HG03520 (cell line): ENCODE results near the gene NKRF.

Experiments used
- ATAC-seq: cut with Tn5 transposase; IDR thresholded peaks from one replicate; pipeline ENCODE4 v1.9.1; 2021; ENCODE audit warnings: mild to moderate bottlenecking, moderate library complexity; ENCODE audit not compliant: unreplicated experiment

The NKRF gene

DNA sequence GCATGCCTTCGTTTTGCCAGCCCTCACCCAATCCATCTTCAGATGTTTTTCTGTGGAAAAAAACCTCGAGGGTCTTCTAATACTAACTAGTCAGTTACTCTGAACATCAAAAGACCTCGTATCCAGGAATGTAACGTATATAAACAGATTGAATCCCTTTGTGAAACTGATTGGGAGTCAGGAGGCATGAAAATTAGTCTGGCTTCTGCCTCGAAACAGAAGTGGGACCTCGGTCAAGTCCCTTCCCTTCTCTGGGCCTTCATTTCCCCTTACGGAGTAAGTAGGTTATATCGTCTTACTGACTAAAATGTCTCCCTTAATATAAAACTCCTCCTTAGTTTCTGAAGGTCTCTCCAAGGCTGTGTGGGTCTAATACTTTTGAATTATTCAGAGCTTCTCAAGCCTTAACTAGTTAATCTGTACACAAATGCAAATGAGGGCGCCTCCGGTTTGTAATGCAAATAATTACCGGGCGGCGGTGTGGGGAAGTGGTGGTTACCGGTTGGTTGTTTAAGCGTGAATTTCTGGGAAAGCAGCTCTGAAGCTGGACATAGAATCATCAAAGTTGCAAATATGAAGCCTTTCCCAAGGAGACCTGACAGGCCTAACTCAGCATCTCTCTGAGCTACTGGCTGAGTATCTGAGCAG lies 11.4 kb upstream of the NKRF start:
- no peak for ATAC-seq

DNA sequence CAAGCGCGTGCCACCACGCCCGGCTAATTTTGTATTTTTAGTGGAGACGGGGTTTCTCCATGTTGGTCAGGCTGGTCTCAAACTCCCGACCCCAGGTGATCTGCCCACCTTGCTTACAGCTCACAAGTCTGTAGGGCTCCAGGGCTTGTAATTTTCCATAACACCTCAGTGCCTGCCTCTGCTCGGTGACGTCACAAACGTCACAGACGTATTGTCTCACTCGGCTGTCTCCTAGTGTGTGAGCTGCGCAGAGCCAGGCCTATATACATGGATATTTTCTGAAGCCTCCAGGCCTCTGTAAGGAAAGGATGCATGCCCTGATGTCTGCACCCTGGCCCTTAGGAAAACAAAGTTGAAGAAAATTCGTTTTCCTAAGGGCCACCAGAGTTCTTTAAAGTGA lies 8.6 kb upstream of the NKRF start:
- ATAC-seq: no peak

DNA sequence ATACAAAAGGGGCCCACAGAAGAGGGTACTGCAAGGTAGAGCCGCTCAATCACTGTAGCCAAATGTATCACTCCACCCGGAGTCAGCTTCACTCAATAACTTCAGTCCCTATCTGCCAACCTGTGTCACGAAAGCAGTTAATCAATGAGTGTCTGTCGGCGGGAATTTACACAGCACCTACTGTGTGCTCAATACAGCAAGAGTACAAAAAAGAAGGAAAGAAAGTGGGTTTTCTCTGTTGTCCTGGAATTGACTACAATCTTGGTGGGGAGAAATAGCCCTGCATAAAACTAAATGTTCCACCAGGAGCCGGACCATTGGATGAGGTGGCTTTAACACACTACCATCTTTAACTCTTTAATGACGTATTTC lies 780 bp upstream of the NKRF start:
- no peak for ATAC-seq

DNA sequence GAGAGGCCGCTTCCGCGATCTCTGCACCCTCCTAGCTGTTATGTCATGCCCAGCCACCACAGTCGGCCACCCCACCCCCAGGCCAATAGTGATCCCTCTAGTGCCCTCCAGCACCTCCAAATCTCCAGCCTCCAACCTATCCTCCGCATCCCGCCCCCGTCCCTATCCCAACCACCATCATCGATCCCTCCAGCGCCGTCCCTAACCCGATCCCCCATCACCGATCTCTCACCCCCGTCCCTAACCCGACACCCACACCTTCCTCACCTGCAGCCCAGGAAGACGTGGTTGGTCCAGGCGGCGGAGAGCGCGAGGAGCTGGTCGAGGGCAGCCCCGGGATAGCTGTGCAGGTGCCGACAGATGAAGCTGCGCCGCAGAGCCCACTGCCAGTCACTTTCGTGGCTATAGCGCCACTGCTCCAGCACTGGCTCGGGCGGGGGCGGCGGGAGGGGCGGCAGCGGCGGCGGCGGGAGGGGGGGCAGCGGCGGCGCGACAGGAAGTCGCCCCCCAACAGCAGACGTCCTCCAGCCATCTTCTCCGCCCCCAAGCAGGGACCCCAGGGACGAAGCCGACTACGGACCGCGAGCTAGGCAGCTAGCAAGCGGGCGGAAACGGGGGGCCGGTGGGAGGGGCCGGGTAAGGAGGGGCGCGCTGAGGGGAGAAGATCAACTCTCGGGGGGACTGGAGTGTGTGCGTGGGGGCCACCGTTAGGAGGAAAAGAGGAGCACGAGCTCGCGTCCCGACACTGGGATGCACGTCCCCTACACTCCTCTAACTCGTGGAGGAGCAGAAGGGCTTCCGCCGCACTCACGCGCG lies 552 bp downstream of the NKRF start:
- peak; percentile 26 for ATAC-seq

DNA sequence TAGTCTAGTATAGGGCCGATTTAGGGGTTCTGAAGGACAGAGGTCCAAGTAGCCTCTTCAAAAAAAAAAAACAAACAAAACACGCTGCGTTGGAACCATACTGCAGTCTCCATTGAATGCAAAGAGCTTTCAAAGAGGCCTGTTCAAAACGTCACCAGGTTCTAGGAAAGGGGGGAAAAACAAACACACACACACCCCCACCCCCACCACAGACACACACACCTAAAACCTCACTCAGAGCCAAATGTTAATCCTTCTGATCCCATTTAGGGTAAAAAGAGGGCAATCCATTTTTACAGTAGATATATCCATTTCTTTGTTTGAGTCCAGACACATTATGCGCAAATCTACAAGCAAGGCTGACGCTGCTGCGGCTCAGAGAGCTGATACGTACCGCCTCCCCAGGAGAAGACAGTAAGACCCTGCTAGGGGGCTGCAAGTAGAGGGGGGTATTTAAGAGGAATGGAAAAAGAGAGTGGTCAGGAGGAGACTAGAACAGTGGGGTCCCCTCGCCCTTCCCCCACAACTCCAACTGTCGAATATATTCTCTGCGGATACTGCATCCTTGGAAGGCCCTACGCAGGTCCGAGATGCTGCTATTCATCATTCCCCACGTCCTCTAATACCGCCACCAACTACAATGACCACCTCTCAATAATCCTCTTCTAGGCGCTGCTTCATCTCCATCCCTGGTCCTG lies 1.3 kb downstream of the NKRF start:
- ATAC-seq: no peak

DNA sequence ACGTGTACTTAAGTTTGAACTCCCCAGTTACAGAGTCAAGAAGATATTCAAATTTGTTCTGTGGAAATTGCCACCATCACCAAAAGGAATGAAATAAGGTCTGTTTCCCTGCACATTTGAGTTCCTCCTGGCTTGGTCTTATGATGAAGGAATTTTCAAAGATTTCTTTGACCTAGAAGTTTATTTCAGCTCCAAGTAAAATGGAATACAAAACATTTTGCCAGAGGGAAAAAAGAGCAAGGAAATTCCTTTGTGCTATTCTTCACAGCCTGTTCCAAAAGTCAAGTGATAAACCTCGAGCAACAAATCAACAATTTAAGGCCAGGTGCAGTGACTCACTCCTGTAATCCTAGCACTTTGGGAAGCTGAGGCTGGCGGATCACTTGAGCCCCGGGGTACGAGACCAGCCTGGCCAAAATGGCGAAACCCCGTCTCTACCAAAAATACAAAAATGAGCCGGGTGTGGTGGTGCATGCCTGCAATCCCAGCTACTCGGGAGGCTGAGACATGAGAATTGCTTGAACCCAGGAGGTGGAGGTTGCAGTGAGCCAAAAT lies 3.4 kb downstream of the NKRF start:
- ATAC-seq: no peak

DNA sequence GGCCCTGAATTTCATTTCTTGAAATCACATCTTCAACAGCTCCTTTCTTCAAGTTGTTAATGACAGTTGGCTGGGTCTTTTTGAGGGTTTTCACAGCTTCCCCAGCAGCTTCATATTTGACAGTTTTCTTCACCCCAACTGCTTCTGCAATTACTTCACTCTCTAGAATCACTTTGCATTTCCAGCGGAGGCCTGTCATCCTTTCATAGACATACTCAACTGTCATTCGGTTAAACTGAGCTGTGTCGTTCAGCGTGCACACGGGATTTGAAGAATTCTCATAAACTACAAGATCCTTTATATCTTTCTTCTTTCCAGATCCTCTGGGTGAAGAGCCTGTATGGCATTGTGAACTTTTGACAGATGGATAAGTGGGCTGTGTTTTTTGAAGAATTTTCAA lies 16.4 kb downstream of the NKRF start:
- no peak for ATAC-seq

DNA sequence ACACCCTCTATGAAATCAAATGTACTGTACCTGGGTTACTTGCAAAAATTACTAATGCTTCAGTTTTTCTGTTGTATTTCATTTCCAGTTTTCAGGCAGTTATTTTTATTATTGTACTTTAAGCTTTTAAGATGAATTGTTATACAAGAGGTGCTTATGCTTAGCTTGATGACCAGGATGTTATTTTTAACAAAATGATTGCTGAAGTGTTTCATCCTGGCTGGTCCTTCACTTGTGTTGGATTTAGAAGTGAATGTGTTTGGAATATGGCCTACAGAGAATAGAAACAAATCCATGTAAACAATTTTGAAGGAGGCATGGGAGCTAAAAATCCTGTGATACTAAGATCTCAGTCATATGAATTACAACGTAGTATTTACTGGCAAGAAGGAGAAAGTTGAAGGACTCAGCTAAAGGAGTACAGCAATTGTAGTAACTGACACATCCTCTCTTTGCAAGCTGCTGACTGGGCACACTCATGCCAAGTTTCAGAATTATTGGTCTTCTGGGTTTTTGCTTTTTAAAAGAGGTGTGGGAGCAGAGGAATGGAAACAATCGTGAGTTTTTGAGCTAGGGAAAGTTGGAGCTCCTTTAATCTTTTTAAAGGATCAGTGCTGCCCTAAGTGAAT lies 22.7 kb downstream of the NKRF start:
- no peak for ATAC-seq

DNA sequence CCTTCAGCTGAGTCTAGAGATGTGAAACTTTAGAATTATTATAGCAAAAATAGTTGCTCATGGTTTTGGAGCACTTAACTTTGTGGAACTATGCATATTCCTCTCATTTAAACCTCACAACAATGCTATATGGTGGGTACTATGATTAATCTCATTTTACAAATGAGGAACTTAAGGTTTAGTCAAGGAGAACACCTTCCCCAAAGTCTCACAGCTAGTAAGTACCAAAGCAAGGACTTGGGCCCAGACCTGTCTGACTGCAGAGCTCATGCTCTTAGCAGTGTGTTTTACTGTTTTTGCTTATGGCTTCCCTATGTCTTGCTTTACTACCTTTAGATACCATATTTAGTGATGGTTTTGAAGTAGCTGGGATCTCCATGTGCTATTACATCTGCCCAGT lies 26.8 kb downstream of the NKRF start:
- ATAC-seq: no peak

DNA sequence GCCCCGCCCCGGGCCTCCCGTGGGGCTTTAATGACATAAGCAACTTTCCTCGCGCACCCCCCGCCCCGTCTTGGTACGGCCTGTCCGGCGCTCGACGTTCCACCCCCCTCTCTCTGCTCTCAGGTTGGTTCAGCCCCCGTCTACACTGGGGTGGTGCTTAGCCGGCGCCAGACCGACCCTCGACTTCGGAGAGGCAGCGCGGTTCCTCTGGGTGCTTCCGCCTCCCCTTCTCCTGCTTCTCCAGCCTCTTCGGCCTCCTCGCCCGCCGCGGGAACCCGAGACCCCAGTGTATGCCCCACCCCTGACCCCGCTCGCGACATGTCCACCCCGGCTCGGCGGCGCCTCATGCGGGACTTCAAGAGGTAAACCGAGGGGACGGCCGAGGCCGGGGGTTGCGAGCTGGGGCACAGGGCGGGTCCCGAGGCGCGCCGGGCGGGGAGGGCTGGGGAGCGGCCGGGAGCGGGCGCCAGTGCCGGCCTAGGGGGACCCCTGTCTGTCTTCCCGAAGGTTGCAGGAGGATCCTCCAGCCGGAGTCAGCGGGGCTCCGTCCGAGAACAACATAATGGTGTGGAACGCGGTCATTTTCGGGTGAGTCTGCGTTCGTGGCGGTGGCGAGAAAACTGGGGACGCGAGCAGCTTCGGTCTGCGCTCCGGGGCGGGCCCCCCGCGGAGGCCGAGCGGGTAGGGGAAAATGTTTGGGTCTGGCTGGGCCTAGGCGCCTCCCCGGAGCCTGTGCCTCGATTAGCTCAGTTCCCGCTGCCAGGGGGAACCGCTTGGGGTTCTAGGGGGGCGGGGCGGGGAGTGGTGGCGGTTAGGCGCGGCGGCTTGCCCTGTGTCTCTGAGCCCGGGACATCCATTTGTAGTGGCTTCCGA lies 31.6 kb downstream of the NKRF start, which contains the start of gene UBE2A:
Gene UBE2A (plus strand): TSS at position 170 of the 873 bp plus-strand sequence. CDS start 149 bp downstream, at position 319.
- peak; percentile 55 for ATAC-seq

DNA sequence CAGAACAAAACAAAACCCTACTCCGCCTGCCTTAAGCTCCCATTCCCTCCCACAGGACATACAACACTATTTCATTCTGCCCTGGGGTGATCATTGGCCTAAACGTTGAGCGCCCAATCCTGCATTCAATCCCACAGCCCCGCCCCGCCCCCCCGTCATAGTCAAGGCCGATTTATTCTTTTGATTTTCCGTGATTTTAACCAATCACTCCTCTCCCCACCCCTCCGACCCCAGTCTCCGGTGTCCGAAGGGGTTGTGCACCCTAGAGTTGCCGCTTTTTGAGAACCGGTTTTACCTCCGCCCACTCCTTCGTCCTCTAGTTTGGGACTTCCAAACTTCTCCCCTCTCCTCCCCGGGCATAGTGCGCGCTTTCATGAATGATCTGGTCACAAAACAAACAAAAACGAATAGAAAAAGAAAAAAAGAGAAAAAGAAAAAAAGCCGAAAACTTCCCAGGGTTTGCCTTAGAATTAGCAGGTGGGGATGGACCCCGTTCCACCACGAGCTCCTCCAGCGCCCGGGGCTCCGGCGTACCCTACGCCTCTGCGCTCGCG lies 32.3 kb downstream of the NKRF start:
- ATAC-seq: peak; percentile 69

DNA sequence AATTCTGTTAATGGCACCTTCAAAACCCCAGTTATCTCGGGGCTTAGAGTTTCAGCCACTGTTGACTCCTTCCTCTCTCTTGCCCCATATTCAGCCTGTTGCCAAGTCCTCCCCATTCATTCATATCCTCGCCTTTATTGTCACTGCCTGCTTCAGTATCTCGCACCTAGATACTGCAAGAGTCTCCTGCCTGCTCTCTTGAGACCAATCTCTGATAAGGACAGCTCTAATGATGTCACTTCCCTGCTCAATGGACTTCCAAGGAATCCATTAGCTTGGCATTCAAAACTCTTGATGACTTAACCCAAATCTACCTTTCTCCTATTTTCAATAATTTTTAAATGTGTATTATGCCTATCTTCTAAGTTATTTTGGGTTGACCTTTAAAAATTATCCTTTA lies 33.0 kb downstream of the NKRF start:
- no peak for ATAC-seq

DNA sequence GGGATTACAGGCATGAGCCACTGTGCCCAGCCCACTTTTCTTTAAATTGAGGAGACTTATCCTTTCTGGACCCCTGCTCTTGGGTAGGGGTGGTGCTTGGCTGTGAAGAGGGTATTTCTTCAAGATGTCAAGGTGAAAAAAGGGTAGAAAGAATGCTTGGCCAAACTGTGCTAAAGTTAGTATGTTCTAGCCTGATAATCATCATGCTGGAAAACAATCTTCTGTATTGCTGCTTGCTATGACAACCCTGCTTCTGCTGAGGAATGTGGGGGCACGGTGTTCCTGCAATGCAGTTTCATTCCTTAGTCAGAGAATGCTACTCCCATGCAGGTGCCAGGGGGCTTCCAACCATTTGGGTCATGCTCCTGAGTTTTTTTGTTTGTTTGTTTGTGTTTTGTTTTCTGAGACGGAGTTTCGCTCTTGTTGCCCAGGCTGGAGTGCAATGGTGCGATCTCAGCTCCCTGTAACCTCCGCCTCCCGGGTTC lies 35.8 kb downstream of the NKRF start:
- ATAC-seq: no peak

DNA sequence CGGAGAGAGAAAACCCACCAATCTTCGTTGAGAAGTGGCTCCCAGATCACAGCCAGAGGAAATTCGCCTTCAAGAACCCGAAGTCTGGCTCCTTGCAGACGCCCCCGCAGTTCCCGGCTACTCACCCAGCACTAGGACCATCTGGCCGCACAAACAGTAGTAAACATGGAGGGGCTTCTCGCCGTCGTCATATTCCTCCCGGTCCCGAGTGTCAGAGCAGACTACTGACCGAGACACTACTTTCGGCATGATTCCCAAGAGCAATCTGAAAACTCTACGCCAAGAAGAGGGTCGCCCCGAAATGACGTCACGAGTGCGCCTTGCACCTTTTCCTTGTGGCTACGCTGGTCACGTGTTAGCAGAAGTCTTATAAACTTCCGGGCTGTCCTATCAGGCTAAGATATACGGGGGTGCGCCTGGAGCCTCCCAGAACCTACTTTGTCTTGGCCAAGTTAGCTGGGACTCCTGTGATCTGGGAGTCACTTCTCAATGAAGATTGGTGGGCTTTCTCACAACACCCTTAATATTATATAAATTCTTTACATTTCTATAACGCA lies 41.0 kb downstream of the NKRF start, which contains the start of gene STEEP1:
Gene STEEP1 (minus strand): TSS at position 303 of the 557 bp plus-strand sequence. CDS start 54 bp downstream, at position 249.
- ATAC-seq: peak; percentile 77

DNA sequence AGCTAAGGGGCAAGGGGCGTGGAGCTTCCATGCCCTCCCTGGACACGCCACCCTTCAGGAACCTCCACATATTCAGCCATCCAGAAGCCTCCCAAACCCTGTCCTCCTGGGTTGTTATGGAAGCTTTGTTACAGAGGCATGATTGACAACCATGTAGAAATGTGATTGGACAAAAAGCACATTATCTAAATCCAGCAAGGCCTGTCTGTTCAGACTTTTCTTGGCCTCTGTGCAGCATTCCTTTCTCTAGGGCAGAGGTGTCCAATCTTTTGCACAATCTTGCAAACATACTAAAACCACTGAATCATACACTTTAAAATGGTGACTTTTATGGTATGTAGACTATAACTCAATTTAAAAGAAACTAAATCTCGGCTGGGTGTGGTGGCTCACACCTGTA lies 53.7 kb downstream of the NKRF start:
- no peak for ATAC-seq

DNA sequence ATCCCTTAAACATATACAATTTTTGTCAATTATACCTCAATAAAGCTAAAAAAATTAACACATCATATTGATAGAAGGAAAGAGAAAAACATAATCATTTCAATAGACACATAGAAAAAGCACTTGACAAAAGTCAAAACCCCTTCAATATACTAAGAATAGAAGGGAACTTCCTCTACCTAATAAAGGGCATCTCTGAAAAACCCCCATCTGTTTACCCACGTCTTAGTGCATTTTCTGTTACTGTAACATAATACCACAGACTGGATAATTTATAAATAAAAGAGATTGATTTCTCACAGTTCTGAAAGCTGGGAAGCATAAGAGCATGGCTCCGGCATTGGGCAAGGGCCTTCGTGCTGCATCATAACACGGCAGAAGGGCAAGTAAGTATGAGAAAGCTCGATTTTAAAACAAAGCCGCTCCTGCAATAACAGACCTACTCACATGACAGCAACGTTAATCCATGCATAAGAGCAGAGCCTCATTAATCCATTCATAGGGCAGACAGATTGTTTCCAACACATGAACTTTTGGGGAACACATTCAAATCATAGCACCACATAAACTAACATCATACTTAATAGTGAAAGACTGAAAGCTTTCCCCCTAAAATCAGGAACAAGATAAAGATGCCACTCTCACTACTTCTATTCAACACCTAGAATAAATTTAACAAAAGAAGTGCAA lies 56.8 kb downstream of the NKRF start:
- peak; percentile 41 for ATAC-seq

DNA sequence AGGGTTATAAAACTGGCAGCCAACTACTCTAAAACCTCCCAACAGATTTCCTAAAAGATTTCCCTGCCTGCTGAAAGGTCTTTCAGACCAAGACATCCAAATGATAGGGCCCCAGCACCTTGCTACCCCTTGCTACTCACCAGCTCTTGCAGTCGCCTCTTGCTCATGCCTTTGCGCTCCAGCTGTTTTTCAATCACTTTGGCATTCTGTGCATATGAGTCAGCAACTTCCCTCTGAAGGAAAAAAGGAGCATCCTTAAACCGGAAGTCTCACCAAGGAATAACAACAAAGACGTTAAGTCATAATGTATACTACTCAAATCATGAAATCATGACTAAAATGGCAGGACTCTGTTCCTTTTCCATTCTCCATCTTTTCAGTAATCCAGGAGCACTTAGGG lies 65.0 kb downstream of the NKRF start:
- no peak for ATAC-seq

DNA sequence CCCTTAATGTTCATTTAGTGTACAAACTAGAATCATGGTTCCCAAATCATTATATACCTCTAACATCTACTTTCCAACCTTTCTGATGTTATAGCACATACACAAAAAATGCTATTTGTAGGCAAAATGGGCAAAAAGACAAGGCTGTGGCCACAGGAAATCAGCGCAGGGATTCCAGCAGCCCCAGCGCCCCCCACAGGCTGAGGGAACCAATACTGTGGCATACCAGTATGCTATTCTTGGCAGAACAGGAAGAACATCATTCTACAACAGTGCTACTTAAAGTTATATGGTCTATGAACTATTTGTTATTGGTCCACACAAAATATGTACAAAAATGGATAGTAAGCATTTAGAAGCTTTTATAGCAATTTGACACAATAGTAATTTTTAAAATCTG lies 66.4 kb downstream of the NKRF start:
- no peak for ATAC-seq
